ENCODE data around the gene ACTR2. TPM values are rescaled to one million over a fixed set of nuclear protein-coding genes. Genes with fewer than 3 reads are reported as not detected.
A peak's percentile ranks its signal among the peaks of the same experiment; 100 is the strongest.

The ACTR2 gene
- total RNA-seq, 1 experiment from 2014 or later = 253 TPM

DNA sequence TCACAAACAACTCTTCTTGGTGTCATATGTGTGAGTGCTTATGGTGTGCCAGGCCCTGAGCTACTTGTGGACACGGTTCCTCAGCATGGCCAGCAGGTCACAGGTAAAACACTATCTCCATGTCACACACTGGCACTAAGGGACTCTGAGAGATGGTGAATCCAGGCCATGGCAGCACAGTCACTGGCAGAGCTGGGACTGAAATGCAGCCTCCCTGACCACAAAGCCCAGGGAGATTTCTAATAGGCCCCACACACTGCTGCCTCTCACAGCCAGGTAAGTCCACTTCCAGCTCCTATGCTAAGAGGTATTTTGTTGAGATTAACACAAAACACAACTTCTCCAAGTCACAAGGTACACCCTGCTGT, 92.0 kb downstream of the ACTR2 start:
- ChIA-PET CTCF (no interaction called here), POLR2A (ENCODE audit: low non-redundant PET) (no interaction called here)
- no peak for TF ChIP-seq EZH2 (IDR thresholded peaks at IDR 0.05; ENCODE audit: borderline replicate concordance, low read depth, low read length, poor library complexity, severe bottlenecking)
- TF ChIP-seq, protein P1, sequence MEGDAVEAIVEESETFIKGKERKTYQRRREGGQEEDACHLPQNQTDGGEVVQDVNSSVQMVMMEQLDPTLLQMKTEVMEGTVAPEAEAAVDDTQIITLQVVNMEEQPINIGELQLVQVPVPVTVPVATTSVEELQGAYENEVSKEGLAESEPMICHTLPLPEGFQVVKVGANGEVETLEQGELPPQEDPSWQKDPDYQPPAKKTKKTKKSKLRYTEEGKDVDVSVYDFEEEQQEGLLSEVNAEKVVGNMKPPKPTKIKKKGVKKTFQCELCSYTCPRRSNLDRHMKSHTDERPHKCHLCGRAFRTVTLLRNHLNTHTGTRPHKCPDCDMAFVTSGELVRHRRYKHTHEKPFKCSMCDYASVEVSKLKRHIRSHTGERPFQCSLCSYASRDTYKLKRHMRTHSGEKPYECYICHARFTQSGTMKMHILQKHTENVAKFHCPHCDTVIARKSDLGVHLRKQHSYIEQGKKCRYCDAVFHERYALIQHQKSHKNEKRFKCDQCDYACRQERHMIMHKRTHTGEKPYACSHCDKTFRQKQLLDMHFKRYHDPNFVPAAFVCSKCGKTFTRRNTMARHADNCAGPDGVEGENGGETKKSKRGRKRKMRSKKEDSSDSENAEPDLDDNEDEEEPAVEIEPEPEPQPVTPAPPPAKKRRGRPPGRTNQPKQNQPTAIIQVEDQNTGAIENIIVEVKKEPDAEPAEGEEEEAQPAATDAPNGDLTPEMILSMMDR (conservative IDR thresholded peaks at IDR 0.05; ENCODE audit: low read depth, low read length) = no peak
- no peak overlapping the region for H3K4me3 ChIP-seq (ENCODE audit: low read depth, low read length, poor library complexity, severe bottlenecking)
- no peaks in the 10 kb centered on the region for H3K27me3 ChIP-seq (replicated peaks; ENCODE audit: insufficient read depth, low read depth, low read length, poor library complexity)
- no peak overlapping the region for H3K27ac ChIP-seq (ENCODE audit: low read depth, low read length, poor library complexity, severe bottlenecking)
- no peaks in the 10 kb centered on the region for H3K4me1 ChIP-seq (ENCODE audit: insufficient read depth, low read length, poor library complexity, severe bottlenecking)
- DNase-seq (ENCODE audit: low spot score) = no peak
- intact Hi-C loops (cut with micrococcal nuclease; ENCODE audit: unreplicated experiment) = no loop called here
- BruUV-seq (replicated peaks) = no TSS peak
- H3K9me3 ChIP-seq (ENCODE audit: low read depth, low read length, poor library complexity, severe bottlenecking) = no peaks in the 10 kb centered on the region
- peaks cover 21% of the 10 kb centered on the region for H3K36me3 ChIP-seq (ENCODE audit: insufficient read depth, low read length, poor library complexity, severe bottlenecking)

GRCh38 chr2:65320042-65320725, 92.6 kb downstream of the ACTR2 start:
- Histone ChIP-seq H3K36me3 (ENCODE audit: insufficient read depth, low read length, poor library complexity, severe bottlenecking) (peaks cover 18% of the 10 kb centered on the region), H3K4me1 (ENCODE audit: insufficient read depth, low read length, poor library complexity, severe bottlenecking) (no peaks in the 10 kb centered on the region), H3K27ac (ENCODE audit: low read depth, low read length, poor library complexity, severe bottlenecking) (no peak overlapping the region), H3K9me3 (ENCODE audit: low read depth, low read length, poor library complexity, severe bottlenecking) (no peaks in the 10 kb centered on the region), H3K27me3 (replicated peaks; ENCODE audit: insufficient read depth, low read depth, low read length, poor library complexity) (no peaks in the 10 kb centered on the region), H3K4me3 (ENCODE audit: low read depth, low read length, poor library complexity, severe bottlenecking) (no peak overlapping the region)
- no TSS peak for BruUV-seq (replicated peaks)
- no peak for TF ChIP-seq EZH2 (IDR thresholded peaks at IDR 0.05; ENCODE audit: borderline replicate concordance, low read depth, low read length, poor library complexity, severe bottlenecking)
- TF ChIP-seq, protein P1 (conservative IDR thresholded peaks at IDR 0.05; ENCODE audit: low read depth, low read length) = peak; percentile 28; the same call in 1 of the 2 replicates
- ChIA-PET POLR2A (ENCODE audit: low non-redundant PET) (no interaction called here), CTCF (no interaction called here)
- intact Hi-C loops (cut with micrococcal nuclease; ENCODE audit: unreplicated experiment) = no loop called here
- peak; percentile 29 for DNase-seq (ENCODE audit: low spot score)

Other genes with a start within 250 kb of the ACTR2 start
- gene SLC1A4, start 238.4 kb upstream of the ACTR2 start, total RNA-seq (2021) = 69.5 and 78.1 TPM in 2 replicates
- 10.1 and 13.4 TPM in 2 replicates for gene CEP68, start 171.4 kb upstream of the ACTR2 start, total RNA-seq (2021)
- gene RAB1A, start 97.7 kb upstream of the ACTR2 start, total RNA-seq (2021) = 119 and 122 TPM in 2 replicates
- 79.4 and 81.0 TPM in 2 replicates for gene SPRED2, start 204.8 kb downstream of the ACTR2 start, total RNA-seq (2021)